HG03575 (cell line): ENCODE measurements around the gene CIITA.
"Not testable (repeated sequence)": the region's sequence is repeated elsewhere in the genome, so short reads cannot be mapped to it uniquely, and the experiment has no call there.

ENCODE experiments used
- ATAC-seq: cut with Tn5 transposase; IDR thresholded peaks from one replicate; pipeline ENCODE4 v1.9.1; 2021; ENCODE audit not compliant: unreplicated experiment, insufficient number of reproducible peaks, low FRiP score; ENCODE audit errors: extremely low read depth

The CIITA gene

GRCh38 chr16:10906914-10907756 lies 30.1 kb downstream of the CIITA start:
- ATAC-seq: no peak

GRCh38 chr16:10907757-10908045 lies 30.7 kb downstream of the CIITA start:
- ATAC-seq: no peak

GRCh38 chr16:10911267-10911666 lies 34.3 kb downstream of the CIITA start:
- no peak for ATAC-seq

- no peak for ATAC-seq
Measured at GRCh38 chr16:10916534-10916933, 39.5 kb downstream of the CIITA start.

GRCh38 chr16:10918294-10919002 lies 41.4 kb downstream of the CIITA start:
- no peak for ATAC-seq

GRCh38 chr16:10919003-10919351 lies 42.0 kb downstream of the CIITA start:
- ATAC-seq: no peak

GRCh38 chr16:10920726-10921427 lies 43.9 kb downstream of the CIITA start:
- ATAC-seq: no peak

GRCh38 chr16:10921536-10922327 lies 44.7 kb downstream of the CIITA start:
- ATAC-seq: no peak

GRCh38 chr16:10922328-10923145 lies 45.5 kb downstream of the CIITA start:
- ATAC-seq: no peak

GRCh38 chr16:10923146-10923649 lies 46.2 kb downstream of the CIITA start:
- no peak for ATAC-seq

- no peak for ATAC-seq
Measured at GRCh38 chr16:10923650-10924214, 46.7 kb downstream of the CIITA start.

- not testable (repeated sequence) for ATAC-seq
Measured at GRCh38 chr16:10925285-10925684, 48.3 kb downstream of the CIITA start.

- no peak for ATAC-seq
Measured at GRCh38 chr16:10926094-10926493, 49.1 kb downstream of the CIITA start.

- ATAC-seq: no peak
Measured at GRCh38 chr16:10926867-10927266, 49.9 kb downstream of the CIITA start.

GRCh38 chr16:10927497-10928112 lies 50.6 kb downstream of the CIITA start:
- ATAC-seq: no peak

GRCh38 chr16:10929097-10929496 lies 52.1 kb downstream of the CIITA start:
- not testable (repeated sequence) for ATAC-seq

GRCh38 chr16:10929853-10930754 lies 53.1 kb downstream of the CIITA start:
- ATAC-seq: no peak
